NCI-H187 treated with DMSO at 0.1 percent for 48 hours (cell line): ENCODE data around the gene RFWD3.

Experiments used
- DNase-seq: peaks from one replicate; lab custom pipeline; 2025; lab: John Stamatoyannopoulos, UW

Gene RFWD3

DNA sequence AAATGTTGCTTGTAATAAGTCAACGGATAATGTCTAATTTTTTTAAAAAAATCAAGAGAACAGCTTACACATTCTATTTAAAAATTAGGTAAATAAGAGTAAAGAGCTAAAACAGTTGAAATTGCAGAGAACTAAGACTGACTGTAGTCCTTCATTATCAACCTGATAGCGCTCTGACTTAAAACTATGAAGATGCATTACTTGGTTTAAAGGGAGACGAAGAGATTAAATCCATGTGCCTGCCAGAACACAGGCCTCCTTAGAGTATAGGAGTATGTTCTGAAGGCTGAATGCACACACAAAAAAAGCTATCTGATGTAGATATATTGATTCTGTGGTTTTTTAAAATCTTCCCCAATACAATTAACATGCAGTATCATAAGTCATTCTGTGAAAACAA is 88.2 kb downstream of the RFWD3 start:
- no peak for DNase-seq

DNA sequence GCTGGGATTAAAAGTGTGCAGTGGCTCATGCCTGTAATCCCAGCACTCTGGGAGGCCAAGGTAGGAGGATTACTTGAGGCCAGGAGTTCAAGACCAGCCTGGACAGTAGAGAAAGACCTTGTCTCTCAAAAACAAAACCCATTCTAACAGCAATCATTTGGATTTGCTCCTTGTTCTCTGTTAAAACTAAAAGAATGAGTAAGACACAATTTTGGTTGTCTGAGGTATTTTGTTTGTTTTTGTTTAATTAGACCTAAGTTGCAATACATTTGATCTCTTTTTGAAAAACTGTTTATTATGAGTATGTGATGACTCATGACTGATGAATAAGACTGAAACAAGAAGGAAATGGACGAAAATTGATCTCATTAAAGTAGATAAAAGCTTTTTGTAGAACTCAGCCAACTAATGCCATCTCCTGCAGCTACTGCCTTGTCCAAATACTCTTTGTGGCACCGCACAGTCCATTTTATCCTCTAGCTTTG is 88.8 kb downstream of the RFWD3 start:
- no peak for DNase-seq

DNA sequence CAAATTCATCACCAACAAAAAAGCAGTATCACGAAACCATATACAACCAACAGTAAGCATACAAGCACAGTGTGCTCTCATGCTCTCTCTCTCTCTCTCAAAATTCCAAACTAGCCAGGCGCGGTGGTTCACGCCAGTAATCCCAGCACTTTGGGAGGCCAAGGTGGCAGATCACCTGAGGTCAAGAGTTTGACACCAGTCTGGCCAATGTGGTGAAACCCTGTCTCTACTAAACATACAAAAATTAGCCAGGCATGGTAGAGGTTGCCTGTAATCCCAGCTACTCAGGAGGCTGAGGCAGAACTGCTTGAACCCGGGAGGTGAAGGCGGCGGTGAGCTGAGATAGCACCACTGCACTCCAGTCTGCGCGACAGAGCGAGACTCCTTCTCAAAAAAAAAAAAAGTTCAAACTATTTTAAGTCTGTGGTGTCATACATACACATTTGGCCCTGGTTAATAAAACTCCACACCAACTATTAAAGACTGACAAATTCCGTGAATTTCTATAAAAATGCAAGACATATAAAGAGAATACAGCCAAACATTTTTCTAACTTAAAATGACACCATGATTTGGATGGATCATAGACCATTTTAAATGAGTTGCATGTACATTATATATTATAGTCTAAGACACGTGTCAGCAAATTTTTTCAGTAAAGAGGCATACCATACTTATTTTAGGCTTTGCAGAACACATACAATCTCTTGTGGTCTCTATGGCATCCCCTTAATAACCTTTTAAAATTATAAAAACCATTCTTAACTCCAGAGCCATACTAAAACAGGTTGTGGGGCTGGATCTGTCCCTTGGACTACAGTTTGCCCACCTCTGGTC is 90.7 kb downstream of the RFWD3 start:
- no peak for DNase-seq

DNA sequence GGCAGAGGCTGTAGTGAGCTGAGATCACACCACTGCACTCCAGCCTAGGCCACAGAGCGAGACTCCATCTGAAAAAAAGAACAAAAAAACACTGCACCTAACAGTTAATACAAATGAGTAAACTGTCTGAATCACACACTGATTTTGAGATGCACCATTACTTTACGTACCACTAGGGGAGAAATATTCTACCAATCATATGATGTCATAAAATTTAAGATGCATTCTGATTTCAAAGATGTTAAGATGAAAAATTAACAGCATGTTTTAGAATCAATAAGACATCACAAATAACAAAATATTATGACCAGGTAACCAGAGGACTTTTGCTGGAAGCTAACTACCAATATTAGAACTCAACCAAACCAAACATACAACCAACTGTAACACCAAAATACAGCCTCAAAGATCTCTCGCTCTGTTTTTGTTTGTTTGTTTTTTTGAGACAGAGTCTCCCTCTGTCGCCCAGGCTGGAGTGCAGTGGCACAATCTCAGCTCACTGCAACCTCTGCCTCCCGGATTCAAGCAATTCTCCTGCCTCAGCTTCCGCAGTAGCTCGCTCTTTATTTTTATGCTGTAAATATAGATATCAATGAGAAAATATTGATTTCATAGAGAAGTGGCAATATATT is 91.4 kb downstream of the RFWD3 start:
- no peak for DNase-seq

DNA sequence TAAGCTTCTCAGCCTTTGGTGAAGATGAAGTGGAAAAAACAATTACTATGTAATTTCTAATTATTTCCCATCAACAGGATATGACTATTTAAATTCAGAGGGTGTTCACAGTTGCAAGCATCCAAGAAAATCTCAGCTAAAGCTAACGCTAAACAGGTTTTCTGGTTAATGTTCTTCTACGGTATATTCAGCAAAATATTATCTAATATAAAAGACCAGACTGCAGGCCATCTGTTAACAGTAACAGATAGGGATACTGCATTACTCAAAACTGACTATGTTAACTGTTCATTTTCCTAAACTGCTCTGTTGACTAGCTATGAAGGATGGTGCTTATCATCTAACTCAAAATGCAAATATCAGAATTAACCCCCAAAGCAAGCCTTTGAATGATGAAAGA is 92.5 kb downstream of the RFWD3 start:
- DNase-seq = no peak

DNA sequence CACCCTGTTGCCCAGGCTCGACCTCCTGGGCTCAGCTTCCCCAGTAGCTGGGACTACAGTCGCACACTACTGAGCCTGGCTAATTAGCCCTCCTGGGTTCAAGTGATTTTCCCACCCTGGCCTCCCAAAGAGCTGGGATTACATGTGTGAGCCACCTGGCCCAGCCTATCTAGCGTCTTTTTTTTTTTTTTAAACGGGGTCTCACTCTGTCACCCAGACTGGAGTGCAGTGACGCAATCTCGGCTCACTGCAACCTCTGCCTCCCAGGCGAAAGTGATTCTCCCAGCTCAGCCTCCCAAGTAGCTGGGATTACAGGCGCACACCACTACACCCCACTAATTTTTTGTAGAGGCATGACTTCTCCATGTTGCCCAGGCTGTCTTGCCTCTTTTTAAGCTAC is 93.1 kb downstream of the RFWD3 start:
- DNase-seq = no peak
